K562 (cell line): ENCODE measurements around the gene SKAP1. TPM values are rescaled to one million over a fixed set of nuclear protein-coding genes. Genes with fewer than 3 reads are reported as not detected.

Experiments
- ATAC-seq: fragments of 200-7000 bp; cut with Tn5 transposase; 3 replicates; pipeline ENCODE4 v1.9.1; 2020; ENCODE audit warnings: moderate library complexity
- BruUV-seq: library from RNA; stranded (reverse); fragments of 400-500 nt; replicated peaks from 2 replicates; lab custom pipeline; 2021; lab: Mats Ljungman, UMichigan
- CTCF ChIA-PET: fragments of 300-600 bp; formaldehyde crosslinking; extraction: SDS; loops from one replicate; lab custom pipeline; 2021; ENCODE audit warnings: low intra/inter-chr PET ratio; lab: Yijun Ruan, JAX
- POLR2A ChIA-PET: fragments of 300-600, 350-650 bp; sonication (Branson Sonifier 250); formaldehyde crosslinking; extraction: SDS; loops from one replicate; lab custom pipeline; 2021; ENCODE audit warnings: antibody characterized with exemption, inconsistent platforms; lab: Yijun Ruan, JAX
- DNase-seq, 4 experiments: peaks; one replicate each; pipeline versions ENCODE4 v3.0.0 to v3.0.0-alpha.2; 2011 to 2018; ENCODE audit warnings: low spot score in 3 of 4, mixed read lengths in 3 of 4; ENCODE audit errors: extremely low read depth in 1 of 4
- FAIRE-seq: peaks from 2 replicates; lab custom pipeline; 2011; peaks lifted over from hg19 to GRCh38; lab: Jason Lieb, UNC
- H2AFZ ChIP-seq: 2 replicates; pipeline ENCODE4 v1.6.0; 2011; ENCODE audit warnings: low read depth, low read length, control low read depth, inconsistent platforms
- H3K27ac ChIP-seq: fragments of 200-600 bp; 3 replicates; pipeline ENCODE4 v1.8.0; 2011; ENCODE audit warnings: low read depth, mild to moderate bottlenecking, control low read depth, inconsistent platforms, low read length, moderate library complexity, mixed read lengths; ENCODE audit errors: extremely low read depth
- H3K27me3 ChIP-seq, 2 experiments: fragments of 300-600 bp in 1 of 2; 2 replicates in 1 of 2; 3 replicates in 1 of 2; pipeline versions ENCODE4 v1.6.0 to v1.8.0; 2011; ENCODE audit warnings: inconsistent platforms in 2 of 2, low read length in 2 of 2, mild to moderate bottlenecking in 1 of 2, mixed read lengths in 1 of 2, moderate library complexity in 1 of 2; ENCODE audit not compliant: control insufficient read depth in 2 of 2, insufficient read depth in 2 of 2
- H3K36me3 ChIP-seq: fragments of 300-600 bp; 3 replicates; pipeline ENCODE4 v1.8.0; 2011; ENCODE audit warnings: mild to moderate bottlenecking, low read length, inconsistent platforms; ENCODE audit not compliant: control insufficient read depth, insufficient read depth
- H3K4me1 ChIP-seq, 2 experiments: fragments of 200-600 bp in 1 of 2; replicated peaks in 1 of 2; 2 replicates in 1 of 2; 3 replicates in 1 of 2; pipeline versions ENCODE4 v1.5.1 to v1.8.0; 2011; ENCODE audit warnings: inconsistent platforms in 2 of 2, low read length in 2 of 2, mild to moderate bottlenecking in 1 of 2, mixed read lengths in 1 of 2, moderate library complexity in 1 of 2; ENCODE audit not compliant: control insufficient read depth in 2 of 2, insufficient read depth in 2 of 2
- H3K4me2 ChIP-seq: 2 replicates; pipeline ENCODE4 v1.6.1; 2011; ENCODE audit warnings: low read length, control low read depth, inconsistent platforms, mixed read lengths; ENCODE audit not compliant: insufficient read depth
- H3K4me3 ChIP-seq: fragments of 200-600 bp; sonication (generic), shearing (Covaris generic); 2 replicates; pipeline ENCODE4 v1.5.1; 2016; ENCODE audit warnings: control low read depth, inconsistent platforms
- H3K79me2 ChIP-seq: fragments of 200-600 bp; 3 replicates; pipeline ENCODE4 v1.8.0; 2011; ENCODE audit warnings: low read length, inconsistent platforms; ENCODE audit not compliant: control insufficient read depth, insufficient read depth
- H3K9ac ChIP-seq, 2 experiments: 2 replicates each; pipeline versions ENCODE4 v1.6.0 to v1.6.1; 2011; ENCODE audit warnings: low read depth in 2 of 2, low read length in 2 of 2, control low read depth in 1 of 2, inconsistent platforms in 1 of 2, mild to moderate bottlenecking in 1 of 2, mixed read lengths in 1 of 2; ENCODE audit not compliant: insufficient read depth in 1 of 2
- H3K9me1 ChIP-seq: one replicate; pipeline ENCODE4 v1.6.0; 2011; ENCODE audit warnings: inconsistent platforms, mild to moderate bottlenecking, low read length, moderate library complexity; ENCODE audit not compliant: control insufficient read depth, insufficient read depth
- H3K9me3 ChIP-seq: replicated peaks from 2 replicates; pipeline ENCODE4 v1.5.1; 2011; ENCODE audit warnings: low read depth, low read length, inconsistent platforms; ENCODE audit not compliant: control insufficient read depth, insufficient read depth
- H4K20me1 ChIP-seq: replicated peaks from 2 replicates; pipeline ENCODE4 v1.6.1; 2011; ENCODE audit warnings: low read length, inconsistent platforms, mixed read lengths; ENCODE audit not compliant: control insufficient read depth, insufficient read depth
- BCL6 ChIP-seq: fragments of 250-450 bp; sonication (Bioruptor Pico); IDR thresholded peaks from 2 replicates; pipeline ENCODE4 v1.4.0; 2020
- BRF1 ChIP-seq: IDR thresholded peaks from 3 replicates; pipeline ENCODE4 v1.6.1; 2011; ENCODE audit warnings: borderline replicate concordance, mild to moderate bottlenecking; ENCODE audit not compliant: insufficient read length; ENCODE audit errors: extremely low read depth
- C11orf30 ChIP-seq: fragments of 450-650 bp; IDR thresholded peaks from 2 replicates; pipeline ENCODE4 v1.6.1; 2016; ENCODE audit warnings: low read depth, mild to moderate bottlenecking
- MAFG ChIP-seq: fragments of 450-650 bp; conservative IDR thresholded peaks from 2 replicates; pipeline ENCODE4 v1.6.1; 2016; ENCODE audit warnings: missing genetic modification characterization, missing compliant biosample characterization
- MEF2A ChIP-seq: IDR thresholded peaks from 2 replicates; pipeline ENCODE4 v1.6.1; 2011; ENCODE audit warnings: low read depth, mild to moderate bottlenecking, low read length, moderate library complexity; ENCODE audit not compliant: control insufficient read depth
- U2AF1 ChIP-seq: fragments of 200-400 bp; formaldehyde crosslinking; optimal IDR thresholded peaks from 2 replicates; pipeline ENCODE3; 2017; ENCODE audit warnings: mild to moderate bottlenecking, low read depth, low read length, moderate library complexity
- ZNF316 ChIP-seq: fragments of 450-650 bp; IDR thresholded peaks from 2 replicates; pipeline ENCODE4 v1.6.1; 2016
- ZNF41 ChIP-seq: fragments of 250-450 bp; sonication (Bioruptor Pico); conservative IDR thresholded peaks from 2 replicates; pipeline ENCODE4 v1.4.0; 2020; ENCODE audit warnings: mild to moderate bottlenecking
- ZNF766 ChIP-seq: fragments of 200-800 bp; sonication (Bioruptor generic); conservative IDR thresholded peaks from 2 replicates; pipeline ENCODE4 v1.6.1; 2016; ENCODE audit warnings: missing genetic modification characterization, missing compliant biosample characterization
- WGBS: fragments of 100-300 bp; shearing (Covaris generic); methylation state at CpG from one replicate; pipeline ENCODE4 v1.1.6; 2016; ENCODE audit warnings: low coverage, mixed read lengths; ENCODE audit not compliant: insufficient coverage; ENCODE audit errors: missing lambda C conversion rate; 5-methylcytosine and 5-hydroxymethylcytosine counted together
- in situ Hi-C: fragments of 300-500 bp; cut with MboI; formaldehyde crosslinking; loops from 4 replicates; pipeline ENCODE4 v1.15.0; 2018; ENCODE audit warnings: inconsistent platforms, mixed read lengths
- intact Hi-C: fragments of 100-400 bp; cut with micrococcal nuclease; formaldehyde crosslinking; loops from 2 replicates; pipeline ENCODE4 v1.14.2; 2022
- polyA plus RNA-seq, 8 experiments: library from polyadenylated mRNA; depleted of rRNA in 4 of 8; stranded (reverse) in 5 of 8; unstranded in 3 of 8; fragments of >200 nt; fragmentation: Nextera tagmentation in 2 of 8; fragmentation: Illumina TruSeq in 1 of 8; extraction: Ambion mirVana in 2 of 8; extraction: Trizol in 1 of 8; gene quantifications; 2 replicates each; pipeline versions ENCODE4 v1.2.1 to v1.2.3, GENCODE V29; 2011 to 2014; ENCODE audit warnings: inconsistent platforms in 1 of 8, missing spikeins in 1 of 8
- total RNA-seq, 7 experiments: library from RNA; depleted of rRNA in 6 of 7; stranded (reverse); fragments of >200 nt in 6 of 7; fragmentation: Illumina TruSeq in 2 of 7; extraction: Trizol in 2 of 7; gene quantifications; 2 replicates each; pipeline versions ENCODE4 v1.2.1 to v1.2.3, GENCODE V29; 2011 to 2021; ENCODE audit warnings: low replicate concordance in 1 of 7
- TF ChIP-seq, protein P1 (sequence below): sonication (generic); formaldehyde crosslinking; IDR thresholded peaks from 2 replicates; pipeline ENCODE4 v1.8.0; 2022; ENCODE audit warnings: mild to moderate bottlenecking, missing genetic modification reagents
- TF ChIP-seq, protein P2 (sequence below): fragments of 250-450 bp; sonication (Bioruptor Pico); IDR thresholded peaks from 2 replicates; pipeline ENCODE4 v1.4.0; 2020
- TF ChIP-seq, protein P3 (sequence below): sonication (generic); formaldehyde crosslinking; IDR thresholded peaks from 2 replicates; pipeline ENCODE4 v1.9.0; 2022; ENCODE audit warnings: mild to moderate bottlenecking, missing genetic modification reagents

Gene SKAP1
- total and polyA plus RNA-seq, 9 of the 15 experiments (the other 6 are each of a cell fraction or from before 2014, with no cell fraction given), result 0.06 to 0.80 (median 0.10) TPM; not detected in 4

DNA sequence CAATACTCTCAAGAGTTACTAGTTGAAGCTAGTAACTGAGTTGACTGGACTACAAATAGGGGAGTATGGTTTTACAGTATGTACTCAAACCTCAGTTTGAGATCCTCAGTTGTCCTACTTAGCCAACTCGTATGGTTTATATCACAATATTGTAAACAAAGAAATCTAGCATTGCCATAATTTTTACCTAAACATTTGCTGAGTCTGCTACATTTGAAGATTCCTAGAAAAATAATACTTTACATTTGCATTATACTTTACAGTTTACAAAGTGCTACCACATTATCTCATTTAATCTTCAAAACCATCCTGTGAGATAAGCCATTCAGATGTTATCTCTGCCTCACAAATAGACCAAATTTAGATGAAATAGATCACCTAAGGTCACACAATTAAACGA is 345.1 kb downstream of the SKAP1 start:
- DNase-seq, result no peak
- no peak overlapping the region for H3K4me3 ChIP-seq
- 49% methylated on average over 2 of the region's 2 CpGs for WGBS
- H3K4me2 ChIP-seq, result no peak overlapping the region
- intact Hi-C loops (no loop called here), in situ Hi-C loops (no loop called here)
- H3K79me2 ChIP-seq, result peaks cover 34% of the 10 kb centered on the region
- H3K4me1 ChIP-seq, result no peaks in the 10 kb centered on the region
- no peaks in the 10 kb centered on the region for H3K9me3 ChIP-seq
- H3K9me1 ChIP-seq, result no peaks in the 10 kb centered on the region
- H3K36me3 ChIP-seq, result no peaks in the 10 kb centered on the region
- no peaks in the 10 kb centered on the region for H4K20me1 ChIP-seq
- FAIRE-seq, result no peak
- no peak for TF ChIP-seq U2AF1
- peak; percentile 83 for TF ChIP-seq ZNF316
- no peak for TF ChIP-seq MAFG (tag)
- TF ChIP-seq, protein P1, sequence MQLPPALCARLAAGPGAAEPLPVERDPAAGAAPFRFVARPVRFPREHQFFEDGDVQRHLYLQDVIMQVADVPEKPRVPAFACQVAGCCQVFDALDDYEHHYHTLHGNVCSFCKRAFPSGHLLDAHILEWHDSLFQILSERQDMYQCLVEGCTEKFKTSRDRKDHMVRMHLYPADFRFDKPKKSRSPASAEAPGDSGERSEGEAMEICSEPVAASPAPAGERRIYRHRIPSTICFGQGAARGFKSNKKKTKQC (CRISPR knock-in tag), result no peak
- no peak for TF ChIP-seq MEF2A
- TF ChIP-seq ZNF41 (CRISPR knock-in tag), result no peak
- no peak for TF ChIP-seq BCL6 (CRISPR knock-in tag)
- TF ChIP-seq, protein P2, sequence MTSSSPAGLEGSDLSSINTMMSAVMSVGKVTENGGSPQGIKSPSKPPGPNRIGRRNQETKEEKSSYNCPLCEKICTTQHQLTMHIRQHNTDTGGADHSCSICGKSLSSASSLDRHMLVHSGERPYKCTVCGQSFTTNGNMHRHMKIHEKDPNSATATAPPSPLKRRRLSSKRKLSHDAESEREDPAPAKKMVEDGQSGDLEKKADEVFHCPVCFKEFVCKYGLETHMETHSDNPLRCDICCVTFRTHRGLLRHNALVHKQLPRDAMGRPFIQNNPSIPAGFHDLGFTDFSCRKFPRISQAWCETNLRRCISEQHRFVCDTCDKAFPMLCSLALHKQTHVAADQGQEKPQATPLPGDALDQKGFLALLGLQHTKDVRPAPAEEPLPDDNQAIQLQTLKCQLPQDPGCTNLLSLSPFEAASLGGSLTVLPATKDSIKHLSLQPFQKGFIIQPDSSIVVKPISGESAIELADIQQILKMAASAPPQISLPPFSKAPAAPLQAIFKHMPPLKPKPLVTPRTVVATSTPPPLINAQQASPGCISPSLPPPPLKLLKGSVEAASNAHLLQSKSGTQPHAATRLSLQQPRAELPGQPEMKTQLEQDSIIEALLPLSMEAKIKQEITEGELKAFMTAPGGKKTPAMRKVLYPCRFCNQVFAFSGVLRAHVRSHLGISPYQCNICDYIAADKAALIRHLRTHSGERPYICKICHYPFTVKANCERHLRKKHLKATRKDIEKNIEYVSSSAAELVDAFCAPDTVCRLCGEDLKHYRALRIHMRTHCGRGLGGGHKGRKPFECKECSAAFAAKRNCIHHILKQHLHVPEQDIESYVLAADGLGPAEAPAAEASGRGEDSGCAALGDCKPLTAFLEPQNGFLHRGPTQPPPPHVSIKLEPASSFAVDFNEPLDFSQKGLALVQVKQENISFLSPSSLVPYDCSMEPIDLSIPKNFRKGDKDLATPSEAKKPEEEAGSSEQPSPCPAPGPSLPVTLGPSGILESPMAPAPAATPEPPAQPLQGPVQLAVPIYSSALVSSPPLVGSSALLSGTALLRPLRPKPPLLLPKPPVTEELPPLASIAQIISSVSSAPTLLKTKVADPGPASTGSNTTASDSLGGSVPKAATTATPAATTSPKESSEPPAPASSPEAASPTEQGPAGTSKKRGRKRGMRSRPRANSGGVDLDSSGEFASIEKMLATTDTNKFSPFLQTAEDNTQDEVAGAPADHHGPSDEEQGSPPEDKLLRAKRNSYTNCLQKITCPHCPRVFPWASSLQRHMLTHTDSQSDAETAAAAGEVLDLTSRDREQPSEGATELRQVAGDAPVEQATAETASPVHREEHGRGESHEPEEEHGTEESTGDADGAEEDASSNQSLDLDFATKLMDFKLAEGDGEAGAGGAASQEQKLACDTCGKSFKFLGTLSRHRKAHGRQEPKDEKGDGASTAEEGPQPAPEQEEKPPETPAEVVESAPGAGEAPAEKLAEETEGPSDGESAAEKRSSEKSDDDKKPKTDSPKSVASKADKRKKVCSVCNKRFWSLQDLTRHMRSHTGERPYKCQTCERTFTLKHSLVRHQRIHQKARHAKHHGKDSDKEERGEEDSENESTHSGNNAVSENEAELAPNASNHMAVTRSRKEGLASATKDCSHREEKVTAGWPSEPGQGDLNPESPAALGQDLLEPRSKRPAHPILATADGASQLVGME (CRISPR knock-in tag), result no peak
- TF ChIP-seq ZNF766 (CRISPR knock-in tag), result no peak
- TF ChIP-seq C11orf30, result peak; percentile 53; the same call in 1 of the 2 replicates
- TF ChIP-seq, protein P3, sequence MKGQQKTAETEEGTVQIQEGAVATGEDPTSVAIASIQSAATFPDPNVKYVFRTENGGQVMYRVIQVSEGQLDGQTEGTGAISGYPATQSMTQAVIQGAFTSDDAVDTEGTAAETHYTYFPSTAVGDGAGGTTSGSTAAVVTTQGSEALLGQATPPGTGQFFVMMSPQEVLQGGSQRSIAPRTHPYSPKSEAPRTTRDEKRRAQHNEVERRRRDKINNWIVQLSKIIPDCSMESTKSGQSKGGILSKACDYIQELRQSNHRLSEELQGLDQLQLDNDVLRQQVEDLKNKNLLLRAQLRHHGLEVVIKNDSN (CRISPR knock-in tag), result no peak
- no peak for TF ChIP-seq BRF1
- TF ChIP-seq, all 486 proteins: peak for 2
- H3K27me3 ChIP-seq, result no peaks in the 10 kb centered on the region
- ATAC-seq, result no peak
- H2AFZ ChIP-seq, result no peak overlapping the region
- no peak overlapping the region for H3K9ac ChIP-seq
- ChIA-PET CTCF (no interaction called here), POLR2A (interaction anchor here (0.8 to 1.1 kb wide), 3 partner anchors 11 to 18 kb away, joined by 3 to 4 read pairs (median 3); no protein-coding TSS in a partner anchor)
- BruUV-seq, result no TSS peak
- H3K27ac ChIP-seq, result no peak overlapping the region
